ENCODE results near the gene FCMR.

The FCMR gene

GRCh38 chr1:206899717-206900116, 22.0 kb downstream of the FCMR start:
- DNase-seq (ENCODE audit: low read depth): no peak

DNA sequence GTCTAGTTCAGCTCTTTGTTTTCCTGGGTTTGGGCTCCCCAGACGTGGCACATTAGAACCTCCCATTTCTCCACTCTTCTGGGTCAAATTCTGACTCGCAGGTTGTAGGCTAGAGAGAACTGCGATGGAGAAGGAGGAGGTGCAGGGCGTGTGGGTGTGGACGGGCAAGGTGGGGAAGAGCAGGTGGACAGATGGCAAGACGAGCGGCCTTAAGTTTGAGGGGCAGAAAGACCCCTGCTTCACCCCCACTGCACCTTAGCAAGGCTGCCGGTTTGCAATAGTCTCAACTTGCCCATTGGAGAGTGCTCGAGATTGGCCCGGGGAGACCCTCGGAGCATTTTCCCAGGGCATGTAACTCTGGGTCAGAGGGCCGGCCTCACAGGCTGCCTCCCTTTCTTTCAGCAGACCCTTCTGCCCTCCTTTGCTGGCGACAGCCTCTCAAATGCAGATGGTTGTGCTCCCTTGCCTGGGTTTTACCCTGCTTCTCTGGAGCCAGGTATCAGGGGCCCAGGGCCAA, 22.8 kb downstream of the FCMR start:
- no peak for DNase-seq (ENCODE audit: low read depth)

GRCh38 chr1:206898089-206898914, 23.4 kb downstream of the FCMR start:
- DNase-seq (ENCODE audit: low read depth): no peak

DNA sequence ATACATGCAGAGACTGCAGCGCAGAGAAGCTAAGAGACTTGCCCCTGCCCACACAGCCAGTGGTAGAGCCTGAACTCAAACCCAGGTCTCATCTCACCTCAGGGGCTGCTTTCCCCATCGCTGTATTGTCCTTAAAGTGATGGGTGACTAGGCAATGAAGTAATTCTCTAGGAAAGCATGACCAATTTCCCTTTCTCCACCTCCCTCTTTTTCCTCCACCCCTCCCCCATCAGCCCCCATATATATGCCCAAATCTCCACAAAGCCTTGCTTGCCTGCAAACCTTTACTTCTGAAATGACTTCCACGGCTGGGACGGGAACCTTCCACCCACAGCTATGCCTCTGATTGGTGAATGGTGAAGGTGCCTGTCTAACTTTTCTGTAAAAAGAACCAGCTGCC, 24.6 kb downstream of the FCMR start, which contains the start of gene IL24:
IL24 (plus strand) TSS at position 269 of the 400 bp plus-strand sequence. CDS start 390 bp downstream, outside the sequence.
- DNase-seq (ENCODE audit: low read depth): no peak

DNA sequence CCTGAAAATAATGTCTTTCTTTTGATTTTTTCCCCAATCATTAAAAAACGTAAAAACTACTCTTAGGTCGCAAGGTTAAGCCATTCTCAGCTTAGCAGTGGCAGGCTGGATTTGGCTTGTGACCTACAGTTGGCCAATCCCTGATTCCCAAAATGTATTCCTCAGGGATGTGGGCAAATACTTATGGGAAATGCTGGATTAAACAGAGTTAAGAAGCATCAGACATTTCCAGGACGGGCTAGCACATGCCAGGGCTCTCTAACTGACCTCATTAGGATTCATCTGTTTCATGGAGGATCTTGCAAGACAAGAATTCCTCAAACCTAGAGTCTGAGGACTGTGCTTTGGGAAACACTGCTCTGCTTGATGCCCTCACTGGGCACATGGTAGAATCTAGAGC, 25.5 kb downstream of the FCMR start:
- DNase-seq (ENCODE audit: low read depth): no peak

GRCh38 chr1:206895837-206896242, 25.9 kb downstream of the FCMR start:
- no peak for DNase-seq (ENCODE audit: low read depth)

- no peak for DNase-seq (ENCODE audit: low read depth)
Measured at GRCh38 chr1:206895325-206895724, 26.4 kb downstream of the FCMR start.

- no peak for DNase-seq (ENCODE audit: low read depth)
Measured at GRCh38 chr1:206893380-206893779, 28.4 kb downstream of the FCMR start.

DNA sequence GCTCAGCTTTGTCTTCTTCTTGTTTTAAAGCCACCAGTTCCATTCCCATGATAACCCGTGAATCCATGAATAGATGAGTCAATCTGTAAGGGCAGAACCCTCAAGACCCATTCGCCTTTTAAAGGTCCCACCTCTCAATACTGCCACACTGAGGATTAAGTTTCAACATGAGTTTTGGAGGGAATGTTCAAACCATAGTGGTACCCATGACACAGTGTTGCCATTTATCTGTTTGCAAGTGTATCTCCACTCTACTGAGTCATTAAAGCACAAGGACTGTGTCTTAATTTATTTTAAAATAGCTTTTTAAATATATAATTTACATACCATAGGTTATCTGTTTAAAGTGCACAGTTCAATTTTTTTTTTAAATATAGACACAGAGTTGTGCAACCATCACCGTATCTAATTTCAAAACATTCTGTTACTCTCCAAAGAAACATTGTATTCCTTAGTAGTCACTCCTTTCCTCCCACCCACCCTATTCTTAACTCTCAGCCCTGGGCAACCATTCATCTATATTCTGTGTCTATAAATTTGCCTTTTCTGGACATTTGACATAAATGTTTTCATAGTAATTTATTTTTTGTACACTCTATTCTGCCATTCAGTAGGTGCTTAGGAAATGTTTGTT, 29.3 kb downstream of the FCMR start:
- DNase-seq (ENCODE audit: low read depth): no peak

- DNase-seq (ENCODE audit: low read depth): no peak
Measured at GRCh38 chr1:206891412-206891811, 30.3 kb downstream of the FCMR start.

GRCh38 chr1:206890125-206891060, 31.3 kb downstream of the FCMR start:
- no peak for DNase-seq (ENCODE audit: low read depth)

DNA sequence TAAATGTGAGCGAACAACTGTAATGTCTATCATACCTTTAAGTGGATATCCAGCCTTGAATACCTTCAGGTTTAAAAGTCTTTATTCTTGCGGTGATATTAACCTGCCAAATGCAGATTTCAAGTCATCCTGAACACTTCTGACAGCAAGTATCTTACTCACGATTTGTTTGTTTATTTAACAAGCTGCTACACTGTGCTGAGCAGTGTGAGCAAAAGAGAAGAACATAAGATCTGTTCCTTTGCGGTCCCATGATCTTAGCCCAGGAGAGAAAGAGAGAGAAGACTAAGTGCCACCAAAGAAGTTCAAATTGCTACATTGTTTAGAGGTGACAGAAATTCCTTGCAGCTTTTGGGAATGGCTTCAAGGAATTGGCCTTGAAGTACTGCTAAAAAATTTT, 34.0 kb downstream of the FCMR start:
- no peak for DNase-seq (ENCODE audit: low read depth)

DNA sequence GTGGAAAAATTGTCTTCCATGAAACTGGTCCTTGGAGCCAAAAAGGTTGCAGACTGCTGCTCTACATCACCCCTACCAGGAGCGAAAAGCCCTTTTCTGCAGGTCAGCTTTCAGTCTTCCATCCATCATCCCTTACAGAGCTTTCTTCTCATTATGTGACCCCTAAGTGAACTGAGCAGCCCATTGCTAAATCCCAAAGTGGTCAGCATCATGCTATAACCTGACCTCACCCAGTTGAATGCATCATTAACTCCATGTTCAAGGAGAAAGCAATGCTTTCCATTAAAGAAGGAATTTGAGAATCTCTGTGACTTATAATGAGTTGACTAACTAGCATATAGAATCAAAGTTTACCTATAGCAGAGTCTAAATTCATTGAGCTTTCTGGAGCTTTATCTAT, 34.9 kb downstream of the FCMR start:
- DNase-seq (ENCODE audit: low read depth): no peak

- DNase-seq (ENCODE audit: low read depth): no peak
Measured at GRCh38 chr1:206885341-206886060, 36.2 kb downstream of the FCMR start.

- no peak for DNase-seq (ENCODE audit: low read depth)
Measured at GRCh38 chr1:206883876-206884275, 37.9 kb downstream of the FCMR start.

- DNase-seq (ENCODE audit: low read depth): no peak
Measured at GRCh38 chr1:206883160-206883559, 38.6 kb downstream of the FCMR start.

DNA sequence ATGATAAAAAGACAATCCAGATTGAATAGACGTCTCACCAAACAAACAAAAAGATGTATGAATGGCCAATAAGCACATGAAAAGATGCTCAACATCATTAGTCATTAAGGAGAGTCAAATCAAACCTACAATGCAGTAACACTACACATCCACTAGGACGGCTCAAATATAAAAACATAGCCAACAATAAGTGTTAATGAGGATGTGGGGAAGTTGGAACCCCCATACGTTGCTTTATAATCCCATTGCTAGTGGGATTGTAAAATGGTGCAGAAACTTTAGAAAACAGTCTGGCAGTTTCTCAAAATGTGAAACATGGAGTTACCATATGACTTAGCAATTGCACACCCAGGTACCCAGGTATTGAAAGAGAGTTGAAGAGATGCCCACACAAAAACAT, 39.2 kb downstream of the FCMR start:
- DNase-seq (ENCODE audit: low read depth): no peak

GRCh38 chr1:206880314-206880713, 41.4 kb downstream of the FCMR start:
- DNase-seq (ENCODE audit: low read depth): no peak

DNA sequence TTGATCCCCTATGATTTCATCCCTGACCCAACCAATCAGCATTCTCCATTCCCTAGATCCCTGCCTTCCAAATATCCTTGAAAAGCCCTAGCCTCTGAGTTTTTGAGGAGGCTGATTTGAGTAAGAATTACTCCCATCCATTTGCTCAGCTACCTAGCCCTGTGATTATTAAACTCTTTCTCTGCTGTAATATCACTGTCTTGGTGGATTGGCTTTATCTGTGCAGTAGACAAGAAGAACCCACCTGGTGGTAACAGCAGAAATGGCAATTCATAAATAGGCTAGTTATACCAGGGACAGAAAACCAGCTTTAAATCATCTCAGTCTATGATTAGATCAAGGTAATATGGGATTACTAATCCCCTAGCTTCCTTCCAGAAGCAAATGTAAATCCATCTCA, 43.3 kb downstream of the FCMR start:
- DNase-seq (ENCODE audit: low read depth): no peak

- no peak for DNase-seq (ENCODE audit: low read depth)
Measured at GRCh38 chr1:206875752-206876377, 45.9 kb downstream of the FCMR start.

GRCh38 chr1:206873603-206874188, 48.0 kb downstream of the FCMR start:
- DNase-seq (ENCODE audit: low read depth): no peak

All from activated gamma-delta T cell treated with anti-CD3 and anti-CD28 coated beads, Interleukin-2, amount 50 U/mL, for 16 hours (primary cell).